ENCODE measurements around the gene LMNA. TPM values are rescaled to one million over a fixed set of nuclear protein-coding genes. Genes with fewer than 3 reads are reported as not detected.
A peak's percentile ranks its signal among the peaks of the same experiment; 100 is the strongest.

The LMNA gene
- polyA plus RNA-seq, 1 of the 3 experiments (the other 2 are of a cell fraction): 983 TPM

GRCh38 chr1:156099282-156099681, 15.2 kb upstream of the LMNA start (continued):
- no peak for TF ChIP-seq IRF3 (IDR thresholded peaks at IDR 0.05; ENCODE audit: low read depth, low read length)

DNA sequence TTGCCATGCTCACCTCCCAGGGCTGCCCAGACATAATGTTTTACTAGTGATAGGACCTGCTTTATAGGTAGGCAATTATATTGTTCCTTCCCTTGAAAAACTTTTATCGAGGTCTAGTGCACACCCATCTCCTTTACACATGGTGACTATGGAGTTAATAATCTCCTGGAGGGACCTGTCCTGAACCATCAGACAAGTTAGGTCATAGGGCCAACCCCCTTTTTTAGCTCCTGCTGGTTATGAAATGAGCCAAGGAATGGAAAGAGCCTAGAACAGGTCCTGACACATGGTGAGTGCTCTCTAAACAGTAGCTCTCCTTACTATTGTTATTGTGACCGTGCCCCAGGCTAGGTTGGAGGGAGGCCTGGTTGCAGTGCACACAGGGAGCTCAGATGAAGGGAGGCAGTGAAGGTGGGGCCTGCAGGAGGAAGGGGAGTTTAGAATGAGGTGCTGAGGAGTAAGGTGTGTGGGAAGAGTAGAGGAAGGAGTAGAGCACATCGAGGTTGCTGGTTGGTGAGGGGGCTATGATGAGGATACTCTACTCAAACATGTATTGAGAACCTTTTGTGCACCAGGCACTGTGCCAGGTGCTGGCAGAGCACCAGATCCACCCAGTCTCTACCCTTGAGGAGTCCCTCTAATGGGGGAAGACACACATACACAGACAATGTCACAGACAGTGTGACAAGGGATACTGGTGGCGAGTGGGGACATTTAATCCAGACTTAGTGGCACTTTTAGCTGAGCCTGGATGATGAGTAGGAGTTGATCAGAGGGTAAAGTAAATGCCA, 14.1 kb upstream of the LMNA start:
- H3K27ac ChIP-seq (ENCODE audit: low read depth in 2 of 2, low read length in 1 of 2): peak overlapping the region; percentile 1 to 99; a peak in 2 of 4 replicates
- peak; percentile 28 for DNase-seq
- no peaks in the 10 kb centered on the region for H3K9me3 ChIP-seq
- ChIA-PET CTCF (interaction anchor here (1.0 to 29.6 kb wide), 4 partner anchors 10 to 140 kb away, joined by 3 to 1559 read pairs (median 18); partner anchors contain the start of gene LMNA), POLR2A (interaction anchor here (1.5 kb wide), 1 partner anchor 26 kb away, joined by 3 read pairs; no protein-coding TSS in a partner anchor)
- H3K27me3 ChIP-seq (ENCODE audit: insufficient read depth): no peaks in the 10 kb centered on the region
- TF ChIP-seq FOXJ3 (CRISPR knock-in tag; IDR thresholded peaks at IDR 0.05): no peak
- peak; percentile 50 for TF ChIP-seq NFIC (IDR thresholded peaks at IDR 0.05; ENCODE audit: borderline replicate concordance)
- H2AFZ ChIP-seq (ENCODE audit: low read depth): no peak overlapping the region
- H3F3A ChIP-seq (replicated peaks; ENCODE audit: insufficient read depth): peaks cover 38% of the 10 kb centered on the region
- peaks cover 65% of the 10 kb centered on the region for H3K79me2 ChIP-seq (ENCODE audit: insufficient read depth)
- no peak overlapping the region for H3K4me3 ChIP-seq (ENCODE audit: low read depth in 2 of 2, low read length in 1 of 2)
- no peak overlapping the region for H3K9ac ChIP-seq
- no peaks in the 10 kb centered on the region for H4K20me1 ChIP-seq (ENCODE audit: insufficient read depth)
- H3K4me1 ChIP-seq (ENCODE audit: control insufficient read depth in 1 of 2, insufficient read depth in 2 of 2, low read depth in 1 of 2, low read length in 1 of 2): peaks cover 48 to 58% of the 10 kb centered on the region in 2 experiments
- no peaks in the 10 kb centered on the region for H3K36me3 ChIP-seq (replicated peaks in 1 of 2; ENCODE audit: control insufficient read depth in 1 of 2, insufficient read depth in 2 of 2, low read length in 1 of 2)
- no peaks in the 10 kb centered on the region for H3K9me2 ChIP-seq
- 0 out of 2 replicates have a peak overlapping the region, but pooled peaks have one; percentile 16 for H3K4me2 ChIP-seq
- WGBS (ENCODE audit: low lambda C conversion rate): 60% methylated on average over 4 of the region's 4 CpGs

- Histone ChIP-seq H3K9me3 (no peaks in the 10 kb centered on the region), H3K4me1 (ENCODE audit: control insufficient read depth in 1 of 2, insufficient read depth in 2 of 2, low read depth in 1 of 2, low read length in 1 of 2) (peaks cover 59 to 63% of the 10 kb centered on the region in 2 experiments), H4K20me1 (ENCODE audit: insufficient read depth) (no peaks in the 10 kb centered on the region), H3K4me2 (peak overlapping the region; percentile 73; the same call in 1 of the 2 replicates), H3K9me2 (no peaks in the 10 kb centered on the region), H3K79me2 (ENCODE audit: insufficient read depth) (peaks cover 56% of the 10 kb centered on the region), H3K27ac (ENCODE audit: low read depth in 2 of 2, low read length in 1 of 2) (peak overlapping the region in 1 of 2 experiments; percentile 99; a peak in 3 of 4 replicates), H3K36me3 (replicated peaks in 1 of 2; ENCODE audit: control insufficient read depth in 1 of 2, insufficient read depth in 2 of 2, low read length in 1 of 2) (no peaks in the 10 kb centered on the region), H3F3A (replicated peaks; ENCODE audit: insufficient read depth) (peaks cover 35% of the 10 kb centered on the region), H2AFZ (ENCODE audit: low read depth) (no peak overlapping the region), H3K4me3 (ENCODE audit: low read depth in 2 of 2, low read length in 1 of 2) (no peak overlapping the region), H3K27me3 (ENCODE audit: insufficient read depth) (no peaks in the 10 kb centered on the region), H3K9ac (peak overlapping the region; percentile 89; the same call in 1 of the 2 replicates)
- ChIA-PET CTCF (interaction anchor here (1.1 to 29.6 kb wide), 3 partner anchors 11 to 29 kb away, joined by 3 to 1559 read pairs (median 21); partner anchors contain the start of gene LMNA), POLR2A (interaction anchor here (1.5 to 1.9 kb wide), 2 partner anchors 12 to 24 kb away, joined by 3 to 6 read pairs; partner anchors contain the start of gene LMNA)
- no peak for DNase-seq
- TF ChIP-seq NFIC (IDR thresholded peaks at IDR 0.05; ENCODE audit: borderline replicate concordance) (peak; percentile 76), SIN3A (IDR thresholded peaks at IDR 0.05; ENCODE audit: borderline replicate concordance, low read depth, low read length) (no peak)
- TF ChIP-seq, protein P1, sequence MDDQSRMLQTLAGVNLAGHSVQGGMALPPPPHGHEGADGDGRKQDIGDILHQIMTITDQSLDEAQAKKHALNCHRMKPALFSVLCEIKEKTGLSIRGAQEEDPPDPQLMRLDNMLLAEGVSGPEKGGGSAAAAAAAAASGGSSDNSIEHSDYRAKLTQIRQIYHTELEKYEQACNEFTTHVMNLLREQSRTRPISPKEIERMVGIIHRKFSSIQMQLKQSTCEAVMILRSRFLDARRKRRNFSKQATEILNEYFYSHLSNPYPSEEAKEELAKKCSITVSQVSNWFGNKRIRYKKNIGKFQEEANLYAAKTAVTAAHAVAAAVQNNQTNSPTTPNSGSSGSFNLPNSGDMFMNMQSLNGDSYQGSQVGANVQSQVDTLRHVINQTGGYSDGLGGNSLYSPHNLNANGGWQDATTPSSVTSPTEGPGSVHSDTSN (IDR thresholded peaks at IDR 0.05): no peak
- TF ChIP-seq, protein P2, sequence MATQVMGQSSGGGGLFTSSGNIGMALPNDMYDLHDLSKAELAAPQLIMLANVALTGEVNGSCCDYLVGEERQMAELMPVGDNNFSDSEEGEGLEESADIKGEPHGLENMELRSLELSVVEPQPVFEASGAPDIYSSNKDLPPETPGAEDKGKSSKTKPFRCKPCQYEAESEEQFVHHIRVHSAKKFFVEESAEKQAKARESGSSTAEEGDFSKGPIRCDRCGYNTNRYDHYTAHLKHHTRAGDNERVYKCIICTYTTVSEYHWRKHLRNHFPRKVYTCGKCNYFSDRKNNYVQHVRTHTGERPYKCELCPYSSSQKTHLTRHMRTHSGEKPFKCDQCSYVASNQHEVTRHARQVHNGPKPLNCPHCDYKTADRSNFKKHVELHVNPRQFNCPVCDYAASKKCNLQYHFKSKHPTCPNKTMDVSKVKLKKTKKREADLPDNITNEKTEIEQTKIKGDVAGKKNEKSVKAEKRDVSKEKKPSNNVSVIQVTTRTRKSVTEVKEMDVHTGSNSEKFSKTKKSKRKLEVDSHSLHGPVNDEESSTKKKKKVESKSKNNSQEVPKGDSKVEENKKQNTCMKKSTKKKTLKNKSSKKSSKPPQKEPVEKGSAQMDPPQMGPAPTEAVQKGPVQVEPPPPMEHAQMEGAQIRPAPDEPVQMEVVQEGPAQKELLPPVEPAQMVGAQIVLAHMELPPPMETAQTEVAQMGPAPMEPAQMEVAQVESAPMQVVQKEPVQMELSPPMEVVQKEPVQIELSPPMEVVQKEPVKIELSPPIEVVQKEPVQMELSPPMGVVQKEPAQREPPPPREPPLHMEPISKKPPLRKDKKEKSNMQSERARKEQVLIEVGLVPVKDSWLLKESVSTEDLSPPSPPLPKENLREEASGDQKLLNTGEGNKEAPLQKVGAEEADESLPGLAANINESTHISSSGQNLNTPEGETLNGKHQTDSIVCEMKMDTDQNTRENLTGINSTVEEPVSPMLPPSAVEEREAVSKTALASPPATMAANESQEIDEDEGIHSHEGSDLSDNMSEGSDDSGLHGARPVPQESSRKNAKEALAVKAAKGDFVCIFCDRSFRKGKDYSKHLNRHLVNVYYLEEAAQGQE (IDR thresholded peaks at IDR 0.05; ENCODE audit: low read depth, low read length): no peak
- WGBS (ENCODE audit: low lambda C conversion rate): 27% methylated on average over 2 of the region's 6 CpGs
Observed at GRCh38 chr1:156101880-156102279, 12.6 kb upstream of the LMNA start.

Measured in SK-N-SH (cell line).